ENCODE results near the gene SOX6.

The SOX6 gene

GRCh38 chr11:16289541-16289940, 66.8 kb downstream of the SOX6 start:
- no peak for DNase-seq
- no peak overlapping the region for H3K27ac Mint-ChIP-seq
- H3K36me3 Mint-ChIP-seq (ENCODE audit: low read depth) = no peaks in the 10 kb centered on the region
- peaks cover 4% of the 10 kb centered on the region for H3K27me3 Mint-ChIP-seq (ENCODE audit: low read depth, poor library complexity)
- H3K9me3 Mint-ChIP-seq = no peaks in the 10 kb centered on the region
- no peak overlapping the region for H3K4me3 Mint-ChIP-seq
- peaks cover 27% of the 10 kb centered on the region for H3K4me1 Mint-ChIP-seq
- TF ChIP-seq CTCF (IDR thresholded peaks at IDR 0.05) = no peak

- Mint-ChIP-seq H3K9me3 (no peaks in the 10 kb centered on the region), H3K27ac (no peak overlapping the region), H3K27me3 (ENCODE audit: low read depth, poor library complexity) (peaks cover 4% of the 10 kb centered on the region)
Observed at GRCh38 chr11:16287630-16288280, 68.6 kb downstream of the SOX6 start.

GRCh38 chr11:16286095-16286494, 70.3 kb downstream of the SOX6 start:
- no peaks in the 10 kb centered on the region for H3K4me1 Mint-ChIP-seq
- no peaks in the 10 kb centered on the region for H3K36me3 Mint-ChIP-seq (ENCODE audit: low read depth)
- TF ChIP-seq CTCF (IDR thresholded peaks at IDR 0.05) = no peak
- H3K4me3 Mint-ChIP-seq = no peak overlapping the region
- H3K9me3 Mint-ChIP-seq = no peaks in the 10 kb centered on the region
- DNase-seq = no peak
- H3K27ac Mint-ChIP-seq = no peak overlapping the region
- peaks cover 4% of the 10 kb centered on the region for H3K27me3 Mint-ChIP-seq (ENCODE audit: low read depth, poor library complexity)

More at GRCh38 chr11:16287630-16288280, 68.6 kb downstream of the SOX6 start:
- TF ChIP-seq CTCF (IDR thresholded peaks at IDR 0.05) = no peak
- H3K36me3 Mint-ChIP-seq (ENCODE audit: low read depth) = no peaks in the 10 kb centered on the region
- H3K4me1 Mint-ChIP-seq = peaks cover 14% of the 10 kb centered on the region
- DNase-seq = no peak
- H3K4me3 Mint-ChIP-seq = no peak overlapping the region

- H3K27me3 Mint-ChIP-seq (ENCODE audit: low read depth, poor library complexity) = peaks cover 3% of the 10 kb centered on the region
- H3K36me3 Mint-ChIP-seq (ENCODE audit: low read depth) = no peaks in the 10 kb centered on the region
- no peak overlapping the region for H3K4me3 Mint-ChIP-seq
- H3K9me3 Mint-ChIP-seq = no peaks in the 10 kb centered on the region
- no peak for DNase-seq
- TF ChIP-seq CTCF (IDR thresholded peaks at IDR 0.05) = no peak
- H3K27ac Mint-ChIP-seq = no peak overlapping the region
- no peaks in the 10 kb centered on the region for H3K4me1 Mint-ChIP-seq
Observed at GRCh38 chr11:16280256-16280682, 76.1 kb downstream of the SOX6 start.

- no peak overlapping the region for H3K4me3 Mint-ChIP-seq
- H3K36me3 Mint-ChIP-seq (ENCODE audit: low read depth) = no peaks in the 10 kb centered on the region
- H3K27ac Mint-ChIP-seq = no peak overlapping the region
- H3K9me3 Mint-ChIP-seq = no peaks in the 10 kb centered on the region
- no peak for DNase-seq
- no peaks in the 10 kb centered on the region for H3K4me1 Mint-ChIP-seq
- TF ChIP-seq CTCF (IDR thresholded peaks at IDR 0.05) = no peak
- H3K27me3 Mint-ChIP-seq (ENCODE audit: low read depth, poor library complexity) = peaks cover 3% of the 10 kb centered on the region
Observed at GRCh38 chr11:16279524-16279923, 76.8 kb downstream of the SOX6 start.

GRCh38 chr11:16278979-16279378, 77.4 kb downstream of the SOX6 start:
- no peak overlapping the region for H3K4me3 Mint-ChIP-seq
- no peaks in the 10 kb centered on the region for H3K36me3 Mint-ChIP-seq (ENCODE audit: low read depth)
- H3K4me1 Mint-ChIP-seq = no peaks in the 10 kb centered on the region
- H3K9me3 Mint-ChIP-seq = no peaks in the 10 kb centered on the region
- no peak overlapping the region for H3K27ac Mint-ChIP-seq
- no peak for DNase-seq
- peaks cover 3% of the 10 kb centered on the region for H3K27me3 Mint-ChIP-seq (ENCODE audit: low read depth, poor library complexity)
- TF ChIP-seq CTCF (IDR thresholded peaks at IDR 0.05) = no peak

Measured in nephron progenitor cell (in vitro differentiated cells).